ENCODE data around the gene ABCF3. TPM values are rescaled to one million over a fixed set of nuclear protein-coding genes. Genes with fewer than 3 reads are reported as not detected.
A peak's percentile ranks its signal among the peaks of the same experiment; 100 is the strongest.

The ABCF3 gene
- 10 to 100 TPM; 51.6 to 96.9 (median 64.0) TPM for total RNA-seq

- DNase-seq (ENCODE audit: low spot score in 2 of 2) = no peak
- peaks cover 2 to 71% (median 18%) of the 10 kb centered on the region in 3 donors for H3K36me3 ChIP-seq
- TF ChIP-seq CTCF (IDR thresholded peaks at IDR 0.05) (no peak), EP300 (IDR thresholded peaks at IDR 0.05) (peak in 1 of 2 donors; percentile 94), POLR2A (IDR thresholded peaks at IDR 0.05) (peak; percentile 48 to 79)
- peak within 1 kb of the TSS; percentile 75 to 97 (median 79) for H3K4me3 ChIP-seq
- H3K27ac ChIP-seq = peak within 1 kb of the TSS; percentile 79 to 88 (median 87)
- peaks cover 6 to 38% (median 15%) of the 10 kb centered on the region in 4 donors for H3K4me1 ChIP-seq
- H3K9me3 ChIP-seq = no peaks in the 10 kb centered on the region
- no peaks in the 10 kb centered on the region for H3K27me3 ChIP-seq
- 1% methylated on average over 26 to 39 of the region's 45 CpGs for WGBS, 2 donors
Measured at GRCh38 chr3:184186184-184186901, at the start of gene ABCF3. ABCF3 (plus strand) TSS chr3:184186199; CDS start chr3:184186208, 9 bp downstream.

GRCh38 chr3:184140436-184140835, 45.6 kb upstream of the ABCF3 start:
- Histone ChIP-seq H3K9me3 (no peaks in the 10 kb centered on the region), H3K36me3 (peaks cover 6 to 81% (median 20%) of the 10 kb centered on the region in 3 donors), H3K27me3 (no peaks in the 10 kb centered on the region), H3K4me3 (no peak overlapping the region), H3K27ac (no peak overlapping the region), H3K4me1 (peaks cover 0 to 34% (median 8%) of the 10 kb centered on the region in 4 donors)
- 87 to 96% methylated on average over 10 of the region's 10 CpGs for WGBS, 2 donors
- no peak for TF ChIP-seq POLR2A (IDR thresholded peaks at IDR 0.05)
- no peak for TF ChIP-seq CTCF (IDR thresholded peaks at IDR 0.05)
- no peak for TF ChIP-seq EP300 (IDR thresholded peaks at IDR 0.05)
- DNase-seq (ENCODE audit: low spot score in 2 of 2) = no peak

GRCh38 chr3:184142199-184142598, 43.8 kb upstream of the ABCF3 start:
- no peak overlapping the region for H3K27ac ChIP-seq
- TF ChIP-seq EP300 (IDR thresholded peaks at IDR 0.05) = no peak
- no peak for TF ChIP-seq CTCF (IDR thresholded peaks at IDR 0.05)
- TF ChIP-seq POLR2A (IDR thresholded peaks at IDR 0.05) = no peak
- no peak for DNase-seq (ENCODE audit: low spot score in 2 of 2)
- H3K4me1 ChIP-seq = peaks cover 0 to 18% (median under 1%) of the 10 kb centered on the region in 4 donors
- no peaks in the 10 kb centered on the region for H3K9me3 ChIP-seq
- no peaks in the 10 kb centered on the region for H3K27me3 ChIP-seq
- WGBS, 2 donors = 88 to 98% methylated on average over 7 of the region's 7 CpGs
- H3K36me3 ChIP-seq = peaks cover 6 to 96% (median 20%) of the 10 kb centered on the region in 3 donors
- H3K4me3 ChIP-seq = no peak overlapping the region

- 89 to 93% methylated on average over 3 of the region's 3 CpGs for WGBS, 2 donors
- no peaks in the 10 kb centered on the region for H3K27me3 ChIP-seq
- no peak overlapping the region for H3K27ac ChIP-seq
- no peak for TF ChIP-seq CTCF (IDR thresholded peaks at IDR 0.05)
- TF ChIP-seq POLR2A (IDR thresholded peaks at IDR 0.05) = no peak
- TF ChIP-seq EP300 (IDR thresholded peaks at IDR 0.05) = no peak
- no peak for DNase-seq (ENCODE audit: low spot score in 2 of 2)
- H3K4me3 ChIP-seq = no peak overlapping the region
- H3K36me3 ChIP-seq = peaks cover 6 to 85% (median 20%) of the 10 kb centered on the region in 3 donors
- H3K9me3 ChIP-seq = no peaks in the 10 kb centered on the region
- H3K4me1 ChIP-seq = peaks cover 0 to 8% (median 0%) of the 10 kb centered on the region in 4 donors
Measured at GRCh38 chr3:184143327-184143726, 42.7 kb upstream of the ABCF3 start.

- peaks cover 6 to 74% (median 20%) of the 10 kb centered on the region in 3 donors for H3K36me3 ChIP-seq
- no peaks in the 10 kb centered on the region for H3K27me3 ChIP-seq
- no peak overlapping the region for H3K27ac ChIP-seq
- 80 to 81% methylated on average over 5 of the region's 5 CpGs for WGBS, 2 donors
- H3K4me3 ChIP-seq = no peak overlapping the region
- no peaks in the 10 kb centered on the region for H3K9me3 ChIP-seq
- H3K4me1 ChIP-seq = peaks cover 0 to 8% (median 0%) of the 10 kb centered on the region in 4 donors
- no peak for DNase-seq (ENCODE audit: low spot score in 2 of 2)
- TF ChIP-seq EP300 (IDR thresholded peaks at IDR 0.05) (no peak), POLR2A (IDR thresholded peaks at IDR 0.05) (no peak), CTCF (IDR thresholded peaks at IDR 0.05) (no peak)
Measured at GRCh38 chr3:184144505-184144904, 41.5 kb upstream of the ABCF3 start.
